ENCODE results near the gene KLHL17. TPM values are rescaled to one million over a fixed set of nuclear protein-coding genes. Genes with fewer than 3 reads are reported as not detected.
A peak's percentile ranks its signal among the peaks of the same experiment; 100 is the strongest.

KLHL17 gene
- total RNA-seq, 1 experiment from 2014 or later = 58.8 TPM

GRCh38 chr1:974293-974640 lies 13.9 kb downstream of the KLHL17 start:
- no peaks in the 10 kb centered on the region for H3K36me3 ChIP-seq (ENCODE audit: control insufficient read depth, insufficient read depth, low read length)
- no peak for TF ChIP-seq TCF7L2 (IDR thresholded peaks at IDR 0.05; ENCODE audit: low read depth, low read length)
- no peak for TF ChIP-seq POLR2AphosphoS5 (IDR thresholded peaks at IDR 0.05; ENCODE audit: low read depth, low read length)
- no peak for TF ChIP-seq CTCF (IDR thresholded peaks at IDR 0.05)
- TF ChIP-seq REST (IDR thresholded peaks at IDR 0.05; ENCODE audit: insufficient read depth in 1 of 2, low read depth in 2 of 2, low read length in 1 of 2) = no peak
- no peak for TF ChIP-seq SIN3A (IDR thresholded peaks at IDR 0.05; ENCODE audit: borderline replicate concordance, insufficient read depth, low read depth, low read length)
- no peaks in the 10 kb centered on the region for H3K9me3 ChIP-seq (ENCODE audit: control insufficient read depth, insufficient read depth, low read depth, low read length)
- DNase-seq (ENCODE audit: low read depth, low spot score) (no peak), ATAC-seq (no peak)
- 0 out of 2 replicates have a peak, but pooled peaks cover 4% of the 10 kb centered on the region for H3K4me1 ChIP-seq (ENCODE audit: control insufficient read depth, insufficient read depth, low read length)
- ChIA-PET CTCF (no interaction called here), POLR2A (interaction anchor here (0.6 kb wide), 1 partner anchor 39 kb away, joined by 3 read pairs; the partner anchor contains the start of gene ISG15)
- H3K27me3 ChIP-seq (ENCODE audit: control insufficient read depth, insufficient read depth, low read length) = no peaks in the 10 kb centered on the region
- H3K4me3 ChIP-seq (ENCODE audit: low read depth in 2 of 2, low read length in 2 of 2) = no peak overlapping the region
- intact Hi-C loops (cut with micrococcal nuclease; ENCODE audit: unreplicated experiment) (no loop called here), in situ Hi-C loops (cut with HindIII; ENCODE audit: low pct_unique_long_range_greater_than_20kb, low sequenced_read_pairs) (no loop called here)
- H3K27ac ChIP-seq (ENCODE audit: low read length) = no peak overlapping the region
- BruUV-seq (replicated peaks) = no TSS peak

- no peak for ATAC-seq
- CTCF ChIA-PET = interaction anchor here (0.5 kb wide), 1 partner anchor 94 kb away, joined by 3 read pairs; no protein-coding TSS in a partner anchor
- BruUV-seq (replicated peaks) = TSS peak; percentile 86
Measured at GRCh38 chr1:974687-975328, 14.4 kb downstream of the KLHL17 start.

More at GRCh38 chr1:974687-975328, 14.4 kb downstream of the KLHL17 start:
- Histone ChIP-seq H3K27ac (ENCODE audit: low read length) (no peak overlapping the region), H3K9me3 (ENCODE audit: control insufficient read depth, insufficient read depth, low read depth, low read length) (no peaks in the 10 kb centered on the region), H3K27me3 (ENCODE audit: control insufficient read depth, insufficient read depth, low read length) (no peaks in the 10 kb centered on the region), H3K4me3 (ENCODE audit: low read depth in 2 of 2, low read length in 2 of 2) (no peak overlapping the region), H3K36me3 (ENCODE audit: control insufficient read depth, insufficient read depth, low read length) (no peaks in the 10 kb centered on the region), H3K4me1 (ENCODE audit: control insufficient read depth, insufficient read depth, low read length) (0 out of 2 replicates have a peak, but pooled peaks cover 4% of the 10 kb centered on the region)
- in situ Hi-C loops (cut with HindIII; ENCODE audit: low pct_unique_long_range_greater_than_20kb, low sequenced_read_pairs) (no loop called here), intact Hi-C loops (cut with micrococcal nuclease; ENCODE audit: unreplicated experiment) (no loop called here)
- POLR2A ChIA-PET = interaction anchor here (0.6 kb wide), 1 partner anchor 39 kb away, joined by 3 read pairs; the partner anchor contains the start of gene ISG15
- TF ChIP-seq TCF7L2 (IDR thresholded peaks at IDR 0.05; ENCODE audit: low read depth, low read length) (no peak), REST (IDR thresholded peaks at IDR 0.05; ENCODE audit: insufficient read depth in 1 of 2, low read depth in 2 of 2, low read length in 1 of 2) (no peak), CTCF (IDR thresholded peaks at IDR 0.05) (no peak), SIN3A (IDR thresholded peaks at IDR 0.05; ENCODE audit: borderline replicate concordance, insufficient read depth, low read depth, low read length) (no peak), POLR2AphosphoS5 (IDR thresholded peaks at IDR 0.05; ENCODE audit: low read depth, low read length) (no peak)
- DNase-seq (ENCODE audit: low read depth, low spot score) = no peak
